Measurements from ENCODE around the gene THAP6.
"Not testable (repeated sequence)": the region's sequence is repeated elsewhere in the genome, so short reads cannot be mapped to it uniquely, and the experiment has no call there.

Gene THAP6

GRCh38 chr4:75514131-75514948 lies at the start of gene THAP6, which contains the start of gene RCHY1:
THAP6 (plus strand) TSS chr4:75514473; CDS start chr4:75515453, 980 bp downstream.
RCHY1 (minus strand) TSS chr4:75514403; CDS start chr4:75514286, 117 bp downstream.
- peak; percentile 77 to 91 (median 84) for DNase-seq

- no peak for DNase-seq
These were observed 44.4 kb upstream of the THAP6 start for GRCh38 chr4:75469896-75470295.

- DNase-seq = no peak
These were observed 43.5 kb upstream of the THAP6 start for GRCh38 chr4:75470738-75471137.

- no peak for DNase-seq
These were observed 37.1 kb upstream of the THAP6 start for GRCh38 chr4:75477201-75477600.

- DNase-seq = no peak
These were observed 30.1 kb upstream of the THAP6 start for GRCh38 chr4:75484190-75484589.

GRCh38 chr4:75490155-75490554 lies 24.1 kb upstream of the THAP6 start:
- no peak for DNase-seq

- no peak for DNase-seq
These were observed 19.7 kb upstream of the THAP6 start for GRCh38 chr4:75494563-75494962.

- no peak for DNase-seq
These were observed 18.8 kb upstream of the THAP6 start for GRCh38 chr4:75495476-75495875.

- DNase-seq = no peak
These were observed 17.9 kb upstream of the THAP6 start for GRCh38 chr4:75496406-75496805.

- no peak for DNase-seq
These were observed 17.1 kb upstream of the THAP6 start for GRCh38 chr4:75497133-75497532.

- DNase-seq = no peak
These were observed 16.2 kb upstream of the THAP6 start for GRCh38 chr4:75498041-75498440.

GRCh38 chr4:75499900-75500299 lies 14.4 kb upstream of the THAP6 start:
- DNase-seq = no peak

- DNase-seq = no peak
These were observed 11.6 kb upstream of the THAP6 start for GRCh38 chr4:75502671-75503070.

- no peak for DNase-seq
These were observed 8.6 kb upstream of the THAP6 start for GRCh38 chr4:75505630-75506029.

- DNase-seq = not testable (repeated sequence)
These were observed 4.7 kb upstream of the THAP6 start for GRCh38 chr4:75509592-75509991.

GRCh38 chr4:75511841-75512240 lies 2.4 kb upstream of the THAP6 start:
- no peak for DNase-seq

- DNase-seq = no peak
These were observed 1.7 kb upstream of the THAP6 start for GRCh38 chr4:75512386-75513211.

- DNase-seq = no peak
These were observed 645 bp upstream of the THAP6 start for GRCh38 chr4:75513526-75514130.

- DNase-seq = no peak
These were observed 808 bp downstream of the THAP6 start for GRCh38 chr4:75514949-75515612.

GRCh38 chr4:75516144-75516543 lies 1.9 kb downstream of the THAP6 start:
- DNase-seq = no peak

- DNase-seq = not testable (repeated sequence)
These were observed 5.2 kb downstream of the THAP6 start for GRCh38 chr4:75519452-75519851.

GRCh38 chr4:75525086-75525485 lies 10.8 kb downstream of the THAP6 start:
- DNase-seq = no peak

GRCh38 chr4:75525910-75526309 lies 11.6 kb downstream of the THAP6 start:
- no peak for DNase-seq

All from activated naive CD4-positive, alpha-beta T cell (primary cell).